Epithelial cell of proximal tubule (primary cell): Measurements from ENCODE around the gene SEMA6D. TPM values are rescaled to one million over a fixed set of nuclear protein-coding genes. Genes with fewer than 3 reads are reported as not detected.

Experiments
- DNase-seq: peaks from one replicate; pipeline ENCODE4 v3.0.0-alpha.2; 2011; ENCODE audit warnings: low read depth
- H3K4me3 ChIP-seq: 2 replicates; pipeline ENCODE4 v1.5.1; 2011; ENCODE audit warnings: low read depth, mild to moderate bottlenecking, low read length
- CTCF ChIP-seq: conservative IDR thresholded peaks from 2 replicates; pipeline ENCODE4 v1.5.1; 2012; ENCODE audit warnings: low read depth, mild to moderate bottlenecking, low read length
- total RNA-seq: library from RNA; depleted of rRNA; stranded (reverse); fragments of >200 nt; gene quantifications from 2 replicates; pipeline ENCODE4 v1.2.3, GENCODE V29; 2015

The SEMA6D gene
- total RNA-seq, 1 donor from 2014 or later, result 2.6 TPM

DNA sequence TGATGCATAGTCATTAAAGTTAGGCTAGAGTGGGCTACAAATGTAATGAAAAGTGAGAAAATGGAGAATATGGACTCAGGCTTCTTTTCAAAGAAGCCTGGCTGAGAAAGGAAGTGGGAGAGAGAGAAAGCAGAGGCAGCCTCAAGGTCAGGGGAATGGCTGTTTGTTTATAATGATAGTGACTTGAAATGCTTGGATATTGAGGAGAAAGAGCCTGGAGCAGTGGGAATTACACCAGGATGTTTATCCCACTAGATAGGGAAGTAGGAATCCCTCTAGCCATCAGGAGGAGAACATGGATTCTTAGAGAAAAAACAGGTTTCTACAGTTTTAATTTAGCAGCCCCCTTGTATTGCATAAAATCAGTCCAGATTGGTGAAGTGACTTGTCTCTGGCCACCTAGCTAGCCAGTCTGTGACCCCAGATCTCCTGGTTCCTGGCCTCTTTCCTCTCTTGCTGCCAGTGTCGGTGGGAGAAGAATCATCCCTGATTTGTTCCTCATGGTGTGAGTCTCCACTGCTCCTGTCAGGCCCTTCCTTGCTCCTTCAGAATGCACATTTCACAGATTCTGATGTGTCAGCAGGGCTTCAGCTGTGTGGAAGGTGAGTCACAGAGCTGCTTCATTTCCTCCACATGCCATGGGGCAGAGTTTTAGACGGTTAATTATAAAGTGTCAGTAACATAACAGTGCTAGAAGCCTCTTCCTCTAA, 32.9 kb downstream of the SEMA6D start:
- TF ChIP-seq CTCF, result no peak
- DNase-seq, result peak; percentile 79
- no peak overlapping the region for H3K4me3 ChIP-seq

GRCh38 chr15:47750740-47751262, 33.5 kb downstream of the SEMA6D start:
- TF ChIP-seq CTCF, result no peak

DNA sequence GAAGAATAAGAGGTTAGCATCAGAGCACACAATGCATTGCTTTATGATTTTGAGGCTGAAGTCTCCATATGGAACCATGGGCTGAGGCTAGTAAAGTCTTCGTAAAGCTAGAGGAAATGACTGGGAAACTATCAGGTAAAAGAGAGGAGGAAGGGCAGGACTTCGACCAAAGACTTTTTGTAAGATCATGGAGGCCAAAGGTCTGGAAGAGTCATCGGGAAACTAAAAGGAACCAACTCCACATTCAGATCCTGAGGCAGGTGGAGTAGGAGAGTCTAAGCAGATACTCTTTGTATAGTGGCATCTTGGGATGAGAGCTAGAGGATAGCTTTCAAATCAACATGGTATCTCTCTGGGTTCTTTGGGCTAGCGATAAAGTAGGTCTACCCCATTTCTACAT, 36.3 kb downstream of the SEMA6D start:
- no peak for TF ChIP-seq CTCF
- DNase-seq, result no peak
- no peak overlapping the region for H3K4me3 ChIP-seq

More at GRCh38 chr15:47750740-47751262, 33.5 kb downstream of the SEMA6D start:
- H3K4me3 ChIP-seq, result no peak overlapping the region
- no peak for DNase-seq

DNA sequence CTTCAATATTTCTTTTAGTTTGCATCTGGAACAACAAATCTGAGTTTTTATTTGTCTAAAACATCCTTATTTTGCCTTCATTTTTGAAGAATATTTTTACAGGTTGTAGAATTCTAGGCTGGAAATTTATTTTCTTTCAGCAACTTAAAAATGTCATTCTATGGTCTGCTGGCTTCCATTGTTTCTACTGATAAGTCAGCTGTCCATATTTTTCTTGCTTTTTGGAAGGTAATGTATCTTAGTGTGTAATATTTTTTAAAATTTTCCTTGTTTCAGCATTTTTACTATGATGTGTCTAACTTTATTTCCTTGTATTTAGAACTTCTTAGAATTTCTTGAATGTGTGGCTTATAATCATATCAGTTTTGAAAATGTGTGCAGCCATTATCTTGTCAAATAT, 37.0 kb downstream of the SEMA6D start:
- no peak for DNase-seq
- TF ChIP-seq CTCF, result no peak
- no peak overlapping the region for H3K4me3 ChIP-seq

- DNase-seq, result no peak
- no peak for TF ChIP-seq CTCF
- no peak overlapping the region for H3K4me3 ChIP-seq
Measured at GRCh38 chr15:47755941-47756340, 38.6 kb downstream of the SEMA6D start.

- DNase-seq, result no peak
- no peak overlapping the region for H3K4me3 ChIP-seq
- no peak for TF ChIP-seq CTCF
Measured at GRCh38 chr15:47756872-47757271, 39.6 kb downstream of the SEMA6D start.

GRCh38 chr15:47757331-47757730, 40.0 kb downstream of the SEMA6D start:
- no peak for TF ChIP-seq CTCF
- no peak overlapping the region for H3K4me3 ChIP-seq
- DNase-seq, result no peak
